Right forelimb (tissue), 1 donor: ENCODE results near the gene OGA.

ENCODE experiments used
- DNase-seq: peaks from one replicate; pipeline ENCODE4 v3.0.0-alpha.2; 2018

The OGA gene

DNA sequence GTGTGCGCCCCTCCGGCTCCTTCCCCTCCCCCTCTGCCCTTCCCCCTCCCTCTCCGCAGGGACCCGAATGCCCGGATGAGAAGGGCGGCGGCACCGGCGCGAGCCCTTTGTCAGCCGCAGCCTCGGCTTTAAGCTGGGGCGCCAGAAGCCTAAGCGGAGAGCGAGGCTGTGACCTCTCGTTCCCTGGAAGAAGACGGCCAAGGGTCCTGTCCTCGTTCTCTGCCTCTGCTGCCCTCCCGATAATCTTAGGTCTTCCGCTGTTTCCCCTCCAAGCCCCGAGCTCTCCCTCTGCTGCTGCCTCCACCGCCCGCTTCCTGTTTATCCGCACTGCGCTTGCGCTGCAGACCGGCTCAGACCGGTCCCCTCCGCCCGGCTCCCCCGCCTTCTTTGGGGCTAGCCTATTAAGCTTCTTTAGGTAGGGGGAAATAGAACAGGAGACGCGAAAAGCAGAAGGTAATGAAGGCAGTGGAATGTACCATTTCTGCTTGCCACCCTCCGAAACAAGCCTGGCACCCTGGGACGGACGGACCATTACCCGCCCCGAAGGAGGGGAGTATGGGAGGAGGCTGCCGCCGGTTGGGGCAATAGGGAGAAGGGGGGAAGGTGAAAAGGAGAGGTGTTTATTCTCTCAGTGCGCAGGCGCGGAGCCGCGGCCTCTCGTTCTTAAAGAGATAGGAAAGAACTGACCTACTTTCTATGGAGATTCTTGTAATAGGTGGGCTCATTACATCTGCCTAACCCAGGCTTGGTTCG lies at the start of gene OGA:
OGA (minus strand) TSS at position 326 of the 753 bp plus-strand sequence. CDS start 422 bp downstream, outside the sequence.
- peak; percentile 97 for DNase-seq

GRCh38 chr10:101867931-101868330 lies 49.7 kb upstream of the OGA start:
- DNase-seq: no peak

GRCh38 chr10:101859530-101859929 lies 41.3 kb upstream of the OGA start:
- DNase-seq: no peak

GRCh38 chr10:101858723-101859500 lies 40.7 kb upstream of the OGA start:
- no peak for DNase-seq

DNA sequence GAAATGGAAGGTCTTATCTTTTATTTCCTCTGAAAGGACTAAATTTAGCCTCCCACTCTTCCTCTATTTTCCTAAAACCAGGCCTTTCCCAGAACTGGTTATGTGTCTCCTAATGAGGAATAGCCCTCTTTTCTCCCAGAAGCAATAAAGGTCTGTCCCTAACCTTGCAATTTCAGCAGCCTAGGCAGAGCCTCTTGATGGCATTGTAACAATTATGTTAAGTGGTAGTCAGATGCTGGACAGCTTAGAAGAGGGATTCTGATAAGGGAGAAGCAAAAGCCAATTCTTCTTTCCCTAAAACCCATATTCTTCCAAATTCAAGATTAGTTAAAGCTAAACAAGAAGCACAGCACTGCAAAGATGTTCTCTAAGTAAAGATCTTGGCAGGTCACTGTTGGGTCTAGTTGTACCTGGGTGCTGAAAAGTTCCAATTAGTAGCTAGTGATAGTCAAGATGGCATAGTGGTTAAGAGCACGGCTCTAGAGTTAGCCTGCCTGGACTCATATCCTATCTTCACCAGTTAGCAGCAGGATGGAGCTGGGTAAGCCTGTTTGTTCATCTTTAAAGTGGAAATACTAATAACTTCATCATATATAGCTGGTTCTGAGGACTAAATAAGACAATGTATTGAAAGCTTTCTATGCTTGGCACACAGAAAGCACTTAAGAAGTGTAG lies 39.7 kb upstream of the OGA start:
- DNase-seq: no peak

DNA sequence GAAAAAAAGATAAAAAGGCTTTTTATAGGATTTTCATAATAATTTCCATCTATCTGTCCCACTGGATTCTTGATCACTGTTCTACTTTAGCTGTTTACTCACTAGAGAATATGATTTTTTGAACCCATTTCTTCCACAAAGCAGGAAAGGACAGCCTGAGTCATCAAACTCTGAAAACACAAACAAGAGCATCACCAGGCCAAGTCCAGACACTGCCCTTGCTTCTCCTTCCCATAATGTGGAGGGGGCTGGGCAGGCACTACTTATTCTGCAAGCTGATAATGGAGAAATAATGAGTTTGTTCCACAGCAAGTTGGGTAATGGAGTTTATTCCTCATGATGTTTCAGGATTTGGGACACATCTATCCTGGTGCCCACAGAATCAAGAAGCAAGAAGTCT lies 38.4 kb upstream of the OGA start:
- no peak for DNase-seq

GRCh38 chr10:101851411-101852116 lies 33.3 kb upstream of the OGA start:
- peak; percentile 30 for DNase-seq

DNA sequence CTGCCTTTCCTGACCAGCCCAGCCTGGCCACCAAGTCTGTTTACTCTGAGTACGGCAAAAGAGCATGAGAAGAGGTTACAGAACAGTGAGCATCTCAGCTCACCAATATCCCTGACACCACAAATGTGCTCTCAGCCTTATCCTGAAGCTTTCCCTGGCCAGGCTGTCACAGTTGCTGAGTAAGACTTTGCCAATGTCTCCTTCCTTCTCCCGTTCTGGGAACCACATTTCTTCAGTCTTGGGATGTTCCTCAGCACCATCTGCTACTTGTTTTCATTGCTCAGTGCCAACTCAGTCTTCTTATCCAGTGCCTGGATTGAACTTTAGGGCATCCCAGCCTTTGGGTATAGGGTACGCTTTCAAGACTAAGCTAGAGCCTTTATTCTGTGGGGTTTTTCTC lies 32.5 kb upstream of the OGA start:
- DNase-seq: peak; percentile 16

GRCh38 chr10:101848894-101849351 lies 30.7 kb upstream of the OGA start:
- DNase-seq: peak; percentile 27

GRCh38 chr10:101848408-101848807 lies 30.2 kb upstream of the OGA start:
- peak; percentile 31 for DNase-seq

DNA sequence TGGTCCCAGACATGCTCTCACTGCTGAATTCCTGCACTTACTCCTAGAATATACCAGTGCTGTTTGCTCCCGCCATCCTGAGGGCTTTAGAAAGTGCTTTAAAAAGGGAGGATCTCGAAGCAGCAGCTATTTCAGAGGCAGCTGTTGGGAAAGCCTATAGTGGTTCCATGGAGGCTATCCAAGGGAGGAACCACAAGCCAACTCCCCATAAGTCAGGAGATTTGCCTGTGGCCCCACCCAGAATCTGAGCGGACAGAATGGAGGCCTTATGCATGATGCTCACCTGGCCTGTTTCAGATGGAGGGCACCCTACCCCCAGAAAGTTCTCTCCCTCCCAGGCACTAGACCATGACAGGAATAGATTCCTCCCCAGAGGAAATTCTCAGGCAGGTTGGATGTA lies 27.6 kb upstream of the OGA start:
- peak; percentile 20 for DNase-seq

GRCh38 chr10:101843032-101844021 lies 25.1 kb upstream of the OGA start, which contains the start of gene KCNIP2:
Gene KCNIP2 (minus strand): TSS chr10:101843800. CDS start chr10:101843568, 232 bp downstream.
- DNase-seq: peak; percentile 42

- peak; percentile 35 for DNase-seq
Observed at GRCh38 chr10:101841826-101842225, 23.6 kb upstream of the OGA start.

GRCh38 chr10:101840741-101841453 lies 22.7 kb upstream of the OGA start:
- peak; percentile 90 for DNase-seq

GRCh38 chr10:101840102-101840684 lies 21.9 kb upstream of the OGA start:
- no peak for DNase-seq

- peak; percentile 43 for DNase-seq
Observed at GRCh38 chr10:101839416-101840063, 21.3 kb upstream of the OGA start.

DNA sequence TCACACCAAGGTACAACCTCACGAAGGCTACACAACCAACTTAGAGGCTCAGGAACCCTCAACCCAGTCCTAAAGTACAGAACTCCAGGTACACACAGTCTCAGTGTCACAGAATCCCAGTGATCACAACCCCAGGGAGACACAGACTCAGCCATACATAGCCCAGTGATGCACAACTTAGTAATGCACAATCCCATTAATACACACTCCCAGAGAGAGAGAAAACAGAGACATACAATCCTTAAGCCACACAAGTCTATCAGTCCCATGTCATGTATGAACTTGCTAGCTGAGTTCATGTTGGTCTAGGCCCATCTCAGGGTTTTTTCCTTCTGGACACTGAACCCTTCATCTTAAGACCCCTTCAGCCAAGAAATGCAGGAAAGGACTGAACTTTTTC lies 20.8 kb upstream of the OGA start:
- DNase-seq: peak; percentile 22

DNA sequence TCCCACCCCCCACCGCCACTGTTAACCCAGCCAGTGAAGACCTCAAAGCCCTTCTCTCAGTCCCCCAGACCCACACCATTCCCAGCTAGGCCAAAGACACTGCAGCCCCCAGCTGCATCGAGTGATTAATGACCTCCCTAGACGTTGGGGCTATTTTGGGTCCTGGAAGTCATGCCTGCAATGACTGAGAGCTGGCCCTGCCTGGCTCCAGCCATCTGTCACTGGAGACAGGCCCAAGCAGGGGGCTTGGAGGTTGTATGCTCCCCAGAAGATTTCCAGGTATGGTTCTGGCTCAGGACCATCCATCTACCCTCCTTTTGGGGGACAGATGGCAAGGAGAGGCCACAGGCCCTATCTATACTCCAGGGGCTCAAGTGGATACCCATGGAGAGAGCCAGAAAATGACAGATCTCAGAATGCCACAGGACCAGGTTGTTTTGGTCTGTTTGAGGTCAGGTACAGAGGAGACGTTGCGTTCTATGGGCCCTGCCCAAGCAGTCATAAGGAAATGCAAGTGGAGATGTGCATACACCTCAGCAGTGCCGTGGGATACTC lies 20.2 kb upstream of the OGA start:
- DNase-seq: peak; percentile 40

DNA sequence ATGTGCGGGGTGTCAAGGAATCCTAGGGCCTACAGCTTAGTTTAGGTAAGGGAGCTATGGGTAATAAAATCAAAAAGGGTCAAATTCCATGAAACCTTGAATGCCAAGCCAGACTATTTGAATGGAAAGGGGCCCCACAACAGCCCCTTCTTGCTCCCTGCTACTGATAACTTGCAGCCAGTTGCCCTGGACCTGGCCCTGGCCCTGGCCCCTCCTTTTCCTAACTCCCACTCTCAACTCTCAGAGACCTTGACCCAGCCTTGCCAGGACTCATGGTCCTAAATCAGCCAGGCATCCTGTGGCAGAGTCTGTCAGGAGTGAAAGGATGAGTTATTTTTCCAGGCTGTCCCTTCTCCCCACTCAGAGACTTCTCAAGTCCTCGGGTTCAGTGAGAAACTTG lies 19.5 kb upstream of the OGA start:
- peak; percentile 2 for DNase-seq
